Astrocyte (in vitro differentiated cells and primary cell): ENCODE results near the gene RPL6. TPM values are rescaled to one million over a fixed set of nuclear protein-coding genes. Genes with fewer than 3 reads are reported as not detected.

Source experiments
- DNase-seq: peaks from one replicate; pipeline ENCODE4 v3.0.0-alpha.2; 2010; ENCODE audit warnings: low read depth
- FAIRE-seq: peaks from 2 replicates; lab custom pipeline; 2011; peaks lifted over from hg19 to GRCh38; lab: Jason Lieb, UNC
- H2AFZ ChIP-seq: 2 replicates; pipeline ENCODE4 v1.6.0; 2012; ENCODE audit warnings: low read depth, low read length, inconsistent platforms
- H3K27ac ChIP-seq: 2 replicates; pipeline ENCODE4 v1.5.1; 2011; ENCODE audit warnings: low read depth, low read length, inconsistent platforms
- H3K27me3 ChIP-seq: 2 replicates; pipeline ENCODE4 v1.6.0; 2011; ENCODE audit warnings: low read length, inconsistent platforms; ENCODE audit not compliant: insufficient read depth
- H3K36me3 ChIP-seq: 2 replicates; pipeline ENCODE4 v1.5.1; 2011; ENCODE audit warnings: low read length, inconsistent platforms; ENCODE audit not compliant: insufficient read depth
- H3K4me1 ChIP-seq: 2 replicates; pipeline ENCODE4 v1.5.1; 2011; ENCODE audit warnings: low read length, inconsistent platforms; ENCODE audit not compliant: insufficient read depth
- H3K4me2 ChIP-seq: 2 replicates; pipeline ENCODE4 v1.6.0; 2012; ENCODE audit warnings: low read length, inconsistent platforms
- H3K4me3 ChIP-seq: 2 replicates; pipeline ENCODE4 v1.5.1; 2011; ENCODE audit warnings: low read depth, mild to moderate bottlenecking, low read length, inconsistent platforms; ENCODE audit not compliant: insufficient read depth
- H3K79me2 ChIP-seq: 2 replicates; pipeline ENCODE4 v1.6.0; 2012; ENCODE audit warnings: mild to moderate bottlenecking, low read length, inconsistent platforms; ENCODE audit not compliant: insufficient read depth
- H3K9ac ChIP-seq: 2 replicates; pipeline ENCODE4 v1.6.0; 2012; ENCODE audit warnings: mild to moderate bottlenecking, low read length, inconsistent platforms
- H3K9me3 ChIP-seq: 2 replicates; pipeline ENCODE4 v1.5.1; 2012; ENCODE audit warnings: low read depth, mild to moderate bottlenecking, low read length, inconsistent platforms; ENCODE audit not compliant: insufficient read depth
- H4K20me1 ChIP-seq: 2 replicates; pipeline ENCODE4 v1.6.0; 2012; ENCODE audit warnings: low read length, inconsistent platforms; ENCODE audit not compliant: insufficient read depth
- H3K27ac Mint-ChIP-seq: one replicate; pipeline ENCODE4 v1.8.0; 2021; ENCODE audit warnings: mild to moderate bottlenecking, mixed read lengths; ENCODE audit not compliant: unreplicated experiment
- H3K27me3 Mint-ChIP-seq: one replicate; pipeline ENCODE4 v1.8.0; 2021; ENCODE audit warnings: low read depth, mixed read lengths; ENCODE audit not compliant: unreplicated experiment
- H3K36me3 Mint-ChIP-seq: one replicate; pipeline ENCODE4 v1.8.0; 2021; ENCODE audit warnings: low read depth, mixed read lengths; ENCODE audit not compliant: unreplicated experiment
- H3K4me1 Mint-ChIP-seq: one replicate; pipeline ENCODE4 v1.8.0; 2021; ENCODE audit warnings: low read depth, mixed read lengths; ENCODE audit not compliant: unreplicated experiment
- H3K4me3 Mint-ChIP-seq: one replicate; pipeline ENCODE4 v1.8.0; 2021; ENCODE audit warnings: mild to moderate bottlenecking, moderate library complexity, mixed read lengths; ENCODE audit not compliant: unreplicated experiment
- H3K9me3 Mint-ChIP-seq: one replicate; pipeline ENCODE4 v1.8.0; 2021; ENCODE audit warnings: mild to moderate bottlenecking, mixed read lengths; ENCODE audit not compliant: unreplicated experiment
- CTCF ChIP-seq: IDR thresholded peaks from 2 replicates; pipeline ENCODE4 v1.5.1; 2011; ENCODE audit warnings: low read depth, mild to moderate bottlenecking, inconsistent platforms, low read length, moderate library complexity; ENCODE audit not compliant: insufficient read depth
- EZH2 ChIP-seq: IDR thresholded peaks from 2 replicates; pipeline ENCODE4 v1.6.1; 2012; ENCODE audit warnings: mild to moderate bottlenecking, low read length, inconsistent platforms; ENCODE audit not compliant: insufficient read depth
- total RNA-seq: library from RNA; stranded (reverse); gene quantifications from 2 replicates; pipeline ENCODE4 v1.2.1, GENCODE V29; 2021

Gene RPL6
- total RNA-seq, 1 donor from 2014 or later = 1,136 TPM

DNA sequence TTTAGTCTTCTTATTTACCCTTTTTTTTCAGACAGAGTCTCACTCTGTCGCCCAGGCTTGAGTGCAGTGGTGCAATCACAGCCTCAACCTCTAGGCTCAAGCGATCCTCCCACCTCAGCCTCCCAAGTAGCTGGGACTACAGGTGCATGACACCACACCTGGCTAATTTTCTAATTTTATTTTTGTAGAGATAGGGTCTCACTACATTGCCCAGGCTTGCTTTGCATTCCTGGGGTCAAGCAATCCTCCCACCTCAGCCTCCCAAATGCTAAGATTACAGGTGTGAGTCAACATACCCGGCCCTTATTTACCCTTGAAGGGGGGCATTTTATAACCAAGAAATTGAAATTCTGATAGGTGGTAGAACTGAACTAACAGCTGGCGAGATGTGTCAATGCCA, 48.1 kb downstream of the RPL6 start:
- Histone ChIP-seq H2AFZ (no peak overlapping the region), H3K9ac (no peak overlapping the region), H3K27me3 (no peaks in the 10 kb centered on the region), H3K27ac (no peak overlapping the region), H3K9me3 (no peaks in the 10 kb centered on the region), H3K4me1 (no peaks in the 10 kb centered on the region), H3K79me2 (peaks cover 56% of the 10 kb centered on the region), H3K36me3 (no peaks in the 10 kb centered on the region), H4K20me1 (peaks cover 48% of the 10 kb centered on the region), H3K4me3 (no peak overlapping the region), H3K4me2 (no peak overlapping the region)
- peaks cover 1% of the 10 kb centered on the region for H3K36me3 Mint-ChIP-seq
- H3K4me3 Mint-ChIP-seq = no peak overlapping the region
- FAIRE-seq (no peak), DNase-seq (no peak)
- H3K9me3 Mint-ChIP-seq = no peaks in the 10 kb centered on the region
- TF ChIP-seq EZH2 (no peak), CTCF (no peak)
- no peaks in the 10 kb centered on the region for H3K27me3 Mint-ChIP-seq
- H3K27ac Mint-ChIP-seq = no peak overlapping the region
- H3K4me1 Mint-ChIP-seq = peaks cover 5% of the 10 kb centered on the region

DNA sequence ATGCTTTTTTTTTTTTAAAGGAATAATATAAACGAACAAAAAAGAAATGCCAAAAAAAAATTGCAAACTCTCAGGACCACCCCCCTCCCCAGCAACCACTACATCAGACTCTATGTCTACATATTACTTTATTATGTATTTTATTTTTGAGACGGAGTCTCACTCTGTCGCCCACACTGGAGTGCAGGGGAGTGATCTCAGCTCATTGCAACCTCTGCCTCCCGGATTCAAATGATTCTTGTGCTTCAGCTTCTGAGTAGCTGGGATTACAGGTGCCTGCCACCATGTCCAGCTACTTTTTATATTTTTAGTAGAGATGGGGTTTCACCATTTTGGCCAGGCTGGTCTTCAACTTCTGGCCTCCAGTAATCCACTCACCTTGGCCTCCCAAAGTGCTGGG, 50.1 kb downstream of the RPL6 start:
- no peak for DNase-seq
- H3K27me3 ChIP-seq = no peaks in the 10 kb centered on the region
- H3K4me1 Mint-ChIP-seq = peaks cover 5% of the 10 kb centered on the region
- no peak overlapping the region for H3K4me3 Mint-ChIP-seq
- H2AFZ ChIP-seq = no peak overlapping the region
- FAIRE-seq = no peak
- no peak overlapping the region for H3K4me2 ChIP-seq
- H3K36me3 ChIP-seq = no peaks in the 10 kb centered on the region
- TF ChIP-seq CTCF (no peak), EZH2 (no peak)
- no peaks in the 10 kb centered on the region for H3K4me1 ChIP-seq
- H3K4me3 ChIP-seq = no peak overlapping the region
- H3K27ac ChIP-seq = no peak overlapping the region
- no peaks in the 10 kb centered on the region for H3K27me3 Mint-ChIP-seq
- H3K27ac Mint-ChIP-seq = no peak overlapping the region
- peaks cover 3% of the 10 kb centered on the region for H3K36me3 Mint-ChIP-seq
- peaks cover 51% of the 10 kb centered on the region for H3K79me2 ChIP-seq
- peaks cover 2% of the 10 kb centered on the region for H3K9me3 Mint-ChIP-seq
- H3K9ac ChIP-seq = no peak overlapping the region
- H4K20me1 ChIP-seq = peaks cover 49% of the 10 kb centered on the region
- no peaks in the 10 kb centered on the region for H3K9me3 ChIP-seq

- DNase-seq (no peak), FAIRE-seq (no peak)
- Mint-ChIP-seq H3K4me3 (no peak overlapping the region), H3K4me1 (peaks cover 5% of the 10 kb centered on the region), H3K9me3 (peaks cover 2% of the 10 kb centered on the region), H3K36me3 (peaks cover 3% of the 10 kb centered on the region), H3K27ac (no peak overlapping the region), H3K27me3 (no peaks in the 10 kb centered on the region)
- TF ChIP-seq EZH2 = no peak
- no peak for TF ChIP-seq CTCF
- Histone ChIP-seq H3K27me3 (no peaks in the 10 kb centered on the region), H3K36me3 (no peaks in the 10 kb centered on the region), H3K79me2 (peaks cover 50% of the 10 kb centered on the region), H3K4me1 (no peaks in the 10 kb centered on the region), H3K9me3 (no peaks in the 10 kb centered on the region), H3K4me2 (no peak overlapping the region), H3K27ac (no peak overlapping the region), H4K20me1 (peaks cover 52% of the 10 kb centered on the region), H3K9ac (no peak overlapping the region), H3K4me3 (no peak overlapping the region), H2AFZ (no peak overlapping the region)
Measured at GRCh38 chr12:112357214-112357613, 52.2 kb downstream of the RPL6 start.

Other genes with a start within 250 kb of the RPL6 start
- 38.9 and 40.3 TPM in 2 replicates for gene HECTD4, start 27.2 kb downstream of the RPL6 start, total RNA-seq
- gene PTPN11, start 9.3 kb upstream of the RPL6 start, total RNA-seq = 128 and 143 TPM in 2 replicates